Measurements from ENCODE around the gene OXCT1. TPM values are rescaled to one million over a fixed set of nuclear protein-coding genes. Genes with fewer than 3 reads are reported as not detected.

The OXCT1 gene
- total and polyA plus RNA-seq, 2 of the 13 experiments (the other 11 are each of a cell fraction or from before 2014, with no cell fraction given) = 0.92 to 4.7 TPM

DNA sequence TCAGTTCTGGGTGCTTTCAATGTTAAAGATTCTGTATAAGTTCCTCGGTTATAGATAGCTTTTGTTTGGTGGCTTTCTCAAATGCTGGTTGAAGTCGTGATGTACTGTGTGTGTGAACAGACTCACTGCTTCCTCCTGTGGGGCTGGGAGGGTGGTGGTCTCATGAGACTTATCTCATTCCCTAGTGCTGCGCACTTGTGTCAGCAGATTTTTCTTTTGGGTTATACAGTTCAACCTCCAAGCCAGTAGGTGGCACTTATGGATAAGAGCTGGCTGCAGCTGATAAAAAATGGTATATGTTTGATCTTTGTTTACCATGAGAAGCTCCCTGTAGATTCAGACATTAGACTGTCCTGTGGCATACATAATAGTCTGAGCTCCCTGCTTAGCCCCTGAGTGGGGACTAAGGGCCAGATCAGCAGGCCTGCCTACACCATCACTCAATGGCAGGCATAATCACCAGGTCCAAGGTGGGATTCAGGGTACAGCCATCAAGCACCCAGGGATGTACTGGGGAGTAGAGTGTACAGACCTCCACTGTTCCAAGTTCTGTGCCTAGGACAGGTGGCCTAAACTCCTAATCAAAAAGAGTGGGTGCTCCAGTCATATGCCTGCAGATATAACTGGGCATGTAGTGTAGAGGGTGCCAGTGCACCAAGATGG is 174.2 kb downstream of the OXCT1 start (continued):
- TF ChIP-seq ATF4 (CRISPR knock-in tag; IDR thresholded peaks at IDR 0.05) = no peak
- TF ChIP-seq ZNF235 (CRISPR knock-in tag; IDR thresholded peaks at IDR 0.05; ENCODE audit: borderline replicate concordance) = no peak
- TF ChIP-seq, protein P1, sequence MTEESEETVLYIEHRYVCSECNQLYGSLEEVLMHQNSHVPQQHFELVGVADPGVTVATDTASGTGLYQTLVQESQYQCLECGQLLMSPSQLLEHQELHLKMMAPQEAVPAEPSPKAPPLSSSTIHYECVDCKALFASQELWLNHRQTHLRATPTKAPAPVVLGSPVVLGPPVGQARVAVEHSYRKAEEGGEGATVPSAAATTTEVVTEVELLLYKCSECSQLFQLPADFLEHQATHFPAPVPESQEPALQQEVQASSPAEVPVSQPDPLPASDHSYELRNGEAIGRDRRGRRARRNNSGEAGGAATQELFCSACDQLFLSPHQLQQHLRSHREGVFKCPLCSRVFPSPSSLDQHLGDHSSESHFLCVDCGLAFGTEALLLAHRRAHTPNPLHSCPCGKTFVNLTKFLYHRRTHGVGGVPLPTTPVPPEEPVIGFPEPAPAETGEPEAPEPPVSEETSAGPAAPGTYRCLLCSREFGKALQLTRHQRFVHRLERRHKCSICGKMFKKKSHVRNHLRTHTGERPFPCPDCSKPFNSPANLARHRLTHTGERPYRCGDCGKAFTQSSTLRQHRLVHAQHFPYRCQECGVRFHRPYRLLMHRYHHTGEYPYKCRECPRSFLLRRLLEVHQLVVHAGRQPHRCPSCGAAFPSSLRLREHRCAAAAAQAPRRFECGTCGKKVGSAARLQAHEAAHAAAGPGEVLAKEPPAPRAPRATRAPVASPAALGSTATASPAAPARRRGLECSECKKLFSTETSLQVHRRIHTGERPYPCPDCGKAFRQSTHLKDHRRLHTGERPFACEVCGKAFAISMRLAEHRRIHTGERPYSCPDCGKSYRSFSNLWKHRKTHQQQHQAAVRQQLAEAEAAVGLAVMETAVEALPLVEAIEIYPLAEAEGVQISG (CRISPR knock-in tag; IDR thresholded peaks at IDR 0.05) = peak; percentile 41; the same call in 1 of the 2 replicates
- no peak for TF ChIP-seq ZNF24 (IDR thresholded peaks at IDR 0.05)

DNA sequence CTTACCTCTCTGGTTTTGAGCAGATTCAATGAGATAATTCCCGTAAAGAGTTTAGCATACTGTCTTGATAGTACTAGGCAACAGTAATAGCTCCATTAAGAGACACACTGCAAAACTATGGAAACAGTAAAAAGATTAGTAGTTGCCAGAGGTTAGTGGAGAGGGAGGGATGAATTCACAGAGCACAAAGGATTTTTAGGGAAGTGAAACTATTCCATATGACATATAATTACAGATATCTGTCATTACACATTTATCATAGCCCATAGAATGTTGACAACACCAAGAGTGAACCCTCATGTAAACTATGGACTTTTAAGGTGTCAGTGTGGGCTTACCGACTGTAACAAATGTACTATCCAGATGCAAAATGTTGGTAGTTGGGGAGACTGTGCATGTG is 183.5 kb downstream of the OXCT1 start:
- in situ Hi-C loops (cut with HindIII; ENCODE audit: extremely low pct_ligation_motif_present, low pct_unique_long_range_greater_than_20kb) = no loop called here
- ChIA-PET CTCF (ENCODE audit: low intra/inter-chr PET ratio, low total read pairs) (no interaction called here), POLR2A (no interaction called here)
- WGBS (ENCODE audit: low lambda C conversion rate) = 21% methylated on average over 2 of the region's 2 CpGs
- Histone ChIP-seq H3K79me2 (ENCODE audit: insufficient read depth, low read length) (no peaks in the 10 kb centered on the region), H3K27ac (ENCODE audit: extremely low read length, insufficient read depth, low read length) (no peak overlapping the region), H3K4me1 (ENCODE audit: insufficient read depth, low read length) (no peaks in the 10 kb centered on the region), H2AFZ (ENCODE audit: low read length) (no peak overlapping the region), H4K20me1 (ENCODE audit: insufficient read depth, low read length) (no peaks in the 10 kb centered on the region), H3K9ac (ENCODE audit: insufficient read depth, low read depth, low read length) (no peak overlapping the region), H3K36me3 (replicated peaks in 1 of 2; ENCODE audit: control insufficient read depth in 1 of 2, insufficient read depth in 2 of 2, low read length in 2 of 2) (no peaks in the 10 kb centered on the region), H3K4me3 (replicated peaks in 1 of 3; ENCODE audit: insufficient read depth in 1 of 3, low read depth in 2 of 3, low read length in 3 of 3) (no peak overlapping the region), H3K27me3 (ENCODE audit: control insufficient read depth in 1 of 2, insufficient read depth in 2 of 2, low read length in 2 of 2) (no peaks in the 10 kb centered on the region), H3K9me3 (ENCODE audit: low read length) (no peaks in the 10 kb centered on the region), H3K4me2 (ENCODE audit: low read depth, low read length) (no peak overlapping the region)
- intact Hi-C loops (cut with micrococcal nuclease; ENCODE audit: unreplicated experiment) = no loop called here
- DNase-seq (ENCODE audit: low spot score) = no peak
- ATAC-seq = no peak
- BruUV-seq (replicated peaks) = no TSS peak
- FAIRE-seq = no peak
- TF ChIP-seq ZNF557 (CRISPR knock-in tag; IDR thresholded peaks at IDR 0.05) (no peak), KAT7 (CRISPR knock-in tag; IDR thresholded peaks at IDR 0.05; ENCODE audit: borderline replicate concordance) (no peak), ZNF30 (CRISPR knock-in tag; IDR thresholded peaks at IDR 0.05) (no peak), ZNF75D (CRISPR knock-in tag; IDR thresholded peaks at IDR 0.05; ENCODE audit: borderline replicate concordance) (no peak), PHB2 (IDR thresholded peaks at IDR 0.05; ENCODE audit: partially characterized antibody) (no peak), ZBTB38 (CRISPR knock-in tag; IDR thresholded peaks at IDR 0.05) (no peak), ZNF850 (CRISPR knock-in tag; conservative IDR thresholded peaks at IDR 0.05) (no peak), TCF7L2 (IDR thresholded peaks at IDR 0.05; ENCODE audit: low read depth, low read length) (no peak), CBX1 (IDR thresholded peaks at IDR 0.05; ENCODE audit: low read depth) (no peak), ADNP (CRISPR knock-in tag; IDR thresholded peaks at IDR 0.05) (no peak), ZNF329 (CRISPR knock-in tag; IDR thresholded peaks at IDR 0.05; ENCODE audit: low read depth) (no peak), FOXJ3 (CRISPR knock-in tag; IDR thresholded peaks at IDR 0.05; ENCODE audit: borderline replicate concordance) (no peak), PITX1 (CRISPR knock-in tag; IDR thresholded peaks at IDR 0.05) (no peak)
- TF ChIP-seq, protein P2, sequence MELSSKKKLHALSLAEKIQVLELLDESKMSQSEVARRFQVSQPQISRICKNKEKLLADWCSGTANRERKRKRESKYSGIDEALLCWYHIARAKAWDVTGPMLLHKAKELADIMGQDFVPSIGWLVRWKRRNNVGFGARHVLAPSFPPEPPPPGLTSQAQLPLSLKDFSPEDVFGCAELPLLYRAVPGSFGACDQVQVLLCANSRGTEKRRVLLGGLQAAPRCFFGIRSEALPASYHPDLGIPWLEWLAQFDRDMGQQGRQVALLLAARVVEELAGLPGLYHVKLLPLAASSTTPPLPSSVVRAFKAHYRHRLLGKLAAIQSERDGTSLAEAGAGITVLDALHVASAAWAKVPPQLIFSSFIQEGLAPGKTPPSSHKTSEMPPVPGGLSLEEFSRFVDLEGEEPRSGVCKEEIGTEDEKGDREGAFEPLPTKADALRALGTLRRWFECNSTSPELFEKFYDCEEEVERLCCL (CRISPR knock-in tag; IDR thresholded peaks at IDR 0.05; ENCODE audit: borderline replicate concordance) = no peak
